ENCODE results near the gene PDGFD.

- TF ChIP-seq CTCF (conservative IDR thresholded peaks at IDR 0.05 in 1 of 2, IDR thresholded peaks at IDR 0.05 in 1 of 2; ENCODE audit: extremely low read depth in 1 of 2, insufficient read depth in 1 of 2, low read depth in 1 of 2, low read length in 2 of 2) (no peak), EZH2 (IDR thresholded peaks at IDR 0.05; ENCODE audit: borderline replicate concordance, low read length) (no peak)
These were observed 228.7 kb downstream of the PDGFD start for GRCh38 chr11:103935219-103935618.
